HCEC 1CT (cell line): ENCODE results near the gene MARK3.
A peak's percentile ranks its signal among the peaks of the same experiment; 100 is the strongest.

ENCODE experiments used
- DNase-seq: peaks from one replicate; pipeline ENCODE4 v3.0.0-alpha.2; 2017

The MARK3 gene

DNA sequence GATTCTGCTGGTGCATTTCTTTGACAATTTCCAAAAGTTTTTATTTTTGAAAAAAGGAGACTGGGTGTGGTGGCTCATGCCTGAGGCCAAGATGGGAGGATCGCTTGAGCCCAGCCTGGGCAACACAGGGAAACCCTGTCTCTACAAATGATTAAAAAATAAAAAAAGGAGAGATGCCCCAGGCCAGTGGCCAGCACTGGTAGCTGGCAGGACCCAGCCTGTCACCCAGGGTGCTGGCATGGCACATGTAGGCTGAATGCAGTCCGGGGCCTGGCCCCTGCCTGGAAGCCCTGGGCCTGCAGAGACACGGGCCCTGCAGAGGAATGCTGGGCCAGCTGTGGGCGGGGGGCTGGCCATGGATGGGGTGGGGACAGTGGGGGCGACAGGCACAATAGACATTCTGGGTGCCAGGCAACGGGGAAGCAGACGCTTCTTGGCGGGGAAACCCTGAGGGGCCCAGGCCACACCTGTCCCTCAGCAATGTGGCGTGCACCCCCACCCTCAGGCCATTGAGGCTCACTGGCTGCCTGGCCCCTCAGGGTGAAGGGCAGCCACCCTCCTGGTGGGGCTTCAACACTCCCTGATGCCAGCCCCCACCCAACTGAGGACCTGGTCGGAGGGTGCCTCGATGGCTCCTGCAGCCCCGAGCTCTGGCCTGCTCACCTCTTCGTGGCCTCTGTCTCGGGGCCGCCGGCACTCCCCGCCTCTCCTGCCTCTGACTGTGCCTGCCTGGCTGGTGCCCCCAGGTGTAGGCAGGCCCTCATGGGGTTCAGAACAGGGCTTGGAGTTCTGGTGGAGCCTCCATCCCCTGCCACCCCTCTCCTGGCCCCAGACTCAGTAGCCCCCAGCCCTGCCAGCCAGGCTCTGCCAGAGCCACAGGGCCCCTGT lies 155.8 kb downstream of the MARK3 start:
- DNase-seq: no peak

DNA sequence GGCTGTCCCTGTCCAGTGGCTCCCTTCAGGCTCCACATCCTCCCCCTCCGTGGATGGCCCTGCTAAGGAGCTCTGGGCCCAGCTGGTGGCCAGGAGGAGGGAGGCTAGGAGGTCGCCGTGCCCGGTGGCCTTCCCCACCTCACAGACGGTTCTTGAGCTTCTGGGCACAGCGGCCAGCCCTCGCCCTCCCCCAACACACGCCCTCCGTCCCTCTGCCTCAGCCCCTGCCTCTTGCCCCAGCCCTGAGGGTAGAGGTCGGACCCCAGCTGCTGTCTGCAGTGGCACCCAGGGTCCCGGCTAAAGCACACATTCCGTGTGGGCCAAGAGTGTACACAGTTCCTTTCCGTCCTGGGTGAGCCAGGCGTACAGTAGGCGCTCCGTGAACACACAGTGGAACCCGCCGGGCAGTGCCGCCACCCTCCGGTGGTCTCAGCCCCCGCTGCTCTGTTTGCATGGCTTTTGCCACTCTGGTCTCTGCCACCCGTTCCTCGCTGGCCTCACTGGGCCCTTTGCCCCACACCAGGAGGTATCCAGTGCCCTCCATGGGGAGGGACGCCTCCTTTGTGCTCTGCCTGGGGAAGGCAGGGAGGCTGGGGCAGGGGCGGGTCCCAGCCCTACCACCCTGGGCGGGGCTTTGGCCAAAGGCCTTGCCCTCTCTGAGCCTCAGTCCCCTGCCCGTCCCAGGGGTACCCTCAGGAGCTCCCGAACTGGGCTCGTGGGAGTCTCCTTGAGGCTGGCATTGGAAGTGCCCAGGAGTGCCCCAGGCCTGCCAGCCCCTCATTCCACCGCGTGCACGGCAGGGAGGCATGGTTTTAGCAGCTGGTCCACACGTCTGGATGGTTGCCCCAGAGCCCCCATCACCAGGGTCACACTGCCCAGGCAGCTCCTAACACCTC lies 156.7 kb downstream of the MARK3 start:
- DNase-seq: no peak

DNA sequence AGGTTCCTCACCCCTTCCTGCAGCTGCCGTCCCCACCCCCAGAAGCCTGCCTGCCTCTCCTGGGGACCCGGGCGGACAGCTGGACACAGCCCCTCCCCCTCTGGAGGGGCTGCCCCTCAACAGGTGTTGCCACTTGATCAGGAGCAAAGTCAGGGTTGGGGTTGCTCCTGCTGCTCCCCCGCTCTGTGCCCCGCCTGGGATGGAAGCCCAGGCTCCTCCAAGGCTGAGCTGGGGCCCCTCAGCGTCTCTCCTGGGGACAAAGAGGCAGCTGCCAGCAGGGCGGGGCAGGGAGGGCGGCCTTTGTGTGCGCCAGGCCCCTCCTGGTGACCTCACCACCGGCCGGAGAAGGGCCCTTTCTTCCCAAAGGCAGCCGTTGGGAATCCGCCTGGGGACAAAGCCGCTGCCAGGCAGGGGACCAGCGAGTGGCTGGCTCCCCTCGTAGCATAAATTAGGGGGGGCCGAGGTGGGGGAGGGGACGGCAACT lies 157.4 kb downstream of the MARK3 start:
- no peak for DNase-seq

DNA sequence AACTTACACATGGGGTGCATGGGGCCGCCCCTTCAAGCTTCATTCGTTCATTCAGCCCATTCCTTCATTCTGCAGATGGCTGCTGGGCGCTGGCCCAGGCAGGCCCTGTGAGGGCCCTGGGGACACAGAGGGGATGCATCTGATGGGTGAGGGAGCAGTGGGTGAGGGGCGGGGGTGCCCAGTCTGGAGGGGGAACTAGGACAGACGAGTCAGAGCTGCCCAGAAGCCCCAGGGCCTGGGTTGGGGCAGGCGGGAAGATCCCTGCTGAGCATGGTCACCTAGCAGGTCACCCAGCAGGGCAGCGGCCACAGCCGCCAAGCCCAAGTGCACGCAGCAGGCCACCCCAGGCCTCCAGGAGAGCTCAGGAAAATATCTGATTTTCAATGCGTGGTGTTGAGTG lies 157.9 kb downstream of the MARK3 start:
- DNase-seq: no peak

DNA sequence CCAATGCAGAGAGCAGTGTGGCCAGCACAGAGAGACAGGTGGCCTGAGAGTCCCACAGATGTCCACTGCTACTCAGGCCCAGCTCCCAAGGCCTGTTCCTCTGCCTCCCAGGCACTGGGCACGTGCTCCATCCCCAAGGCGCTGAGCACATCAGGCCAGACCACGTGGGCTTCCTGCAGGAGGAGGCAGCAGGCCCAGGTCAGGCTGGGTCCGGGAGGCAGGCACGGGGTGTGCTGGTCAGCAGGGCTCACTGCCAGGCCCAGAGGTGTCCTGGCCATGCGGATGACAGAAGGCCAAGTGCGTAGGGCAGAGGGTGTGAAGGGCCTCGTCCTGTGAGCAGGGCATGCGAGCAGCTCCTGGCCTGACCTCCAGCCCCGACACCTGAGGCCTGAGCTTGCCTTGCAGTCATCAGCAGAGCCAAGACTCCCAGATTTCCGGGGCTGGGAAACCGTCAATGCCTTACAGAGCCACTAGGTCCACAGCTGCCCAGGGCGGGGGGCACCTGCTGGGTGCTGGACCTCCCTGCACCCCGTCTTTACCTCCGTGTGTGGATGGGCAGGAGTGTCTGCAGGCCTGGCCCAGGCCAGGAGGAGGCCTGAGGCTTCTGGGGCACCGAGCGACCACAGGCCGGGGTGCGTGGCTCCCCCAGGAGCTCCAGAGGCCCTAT lies 158.6 kb downstream of the MARK3 start:
- no peak for DNase-seq

DNA sequence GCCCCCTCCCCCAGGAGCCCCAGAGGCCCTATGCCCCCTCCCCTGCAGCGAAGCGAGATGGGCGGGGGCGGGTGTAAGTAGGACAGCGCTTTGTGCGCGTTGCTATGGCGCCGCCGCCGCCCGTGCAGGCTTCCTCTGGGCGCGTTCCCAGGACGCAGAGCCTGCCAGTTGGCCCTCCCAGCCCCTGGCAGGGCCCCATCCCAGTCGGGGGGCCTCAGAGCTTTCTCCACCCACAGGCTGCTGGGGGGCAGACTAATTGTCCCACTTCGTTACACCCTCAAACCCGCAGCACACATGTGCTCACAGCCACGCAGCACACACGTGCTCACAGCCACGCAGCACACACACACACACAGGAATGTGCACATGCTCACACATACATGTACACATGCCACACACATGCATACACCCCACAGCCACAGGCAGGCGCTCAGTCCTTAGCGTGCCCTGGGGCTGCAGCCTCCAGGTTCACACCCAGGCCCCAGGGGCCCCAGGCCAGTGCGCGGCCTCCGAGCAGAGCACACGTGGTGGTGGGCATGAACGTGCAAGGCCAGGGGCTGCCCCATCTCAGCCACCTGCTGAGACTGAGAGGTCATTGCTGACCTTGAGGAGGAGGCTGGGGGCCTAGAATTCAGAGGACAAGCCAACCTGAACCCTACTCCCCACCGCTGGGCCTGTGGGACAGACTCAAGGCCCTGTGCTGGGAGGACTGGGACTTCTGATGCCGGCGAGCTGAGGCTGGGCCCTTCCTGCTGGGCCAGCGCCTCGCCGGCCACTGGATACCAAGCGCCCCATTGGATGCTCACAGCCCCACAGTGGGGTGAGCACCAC lies 159.4 kb downstream of the MARK3 start:
- DNase-seq: no peak

DNA sequence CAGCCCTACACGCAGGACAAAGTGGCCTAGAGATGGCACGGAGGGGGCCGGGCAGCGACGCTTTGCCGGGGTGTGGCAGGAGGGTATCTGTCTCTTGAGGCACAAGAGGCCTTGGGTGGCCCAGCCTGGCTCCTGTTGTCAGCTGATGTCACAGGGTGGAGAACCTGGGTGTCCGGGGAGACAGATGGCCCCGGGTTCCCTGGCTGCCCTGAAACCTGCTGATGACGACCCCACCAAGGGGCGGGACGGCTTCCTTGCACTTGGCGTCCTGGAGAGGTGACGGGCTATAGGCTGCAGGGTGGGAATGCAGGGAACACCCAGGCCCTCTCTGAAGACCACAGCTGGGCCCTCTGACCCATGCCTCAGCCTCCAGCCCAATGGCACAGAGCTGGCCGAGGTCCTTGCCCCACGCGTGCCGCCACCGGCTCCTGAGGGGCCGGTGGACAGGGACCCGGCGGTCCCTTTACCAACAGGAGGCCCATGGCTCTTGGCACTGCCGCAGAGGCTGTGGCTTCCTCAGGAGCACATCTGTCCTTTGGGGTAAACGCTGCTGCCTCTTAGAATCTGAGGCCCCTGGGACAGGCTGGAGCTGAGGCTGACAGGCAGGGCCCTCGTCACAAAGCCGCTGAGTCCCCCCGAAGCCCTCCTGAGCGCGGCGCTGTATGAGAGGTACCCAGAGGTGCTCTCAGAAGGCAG lies 160.2 kb downstream of the MARK3 start:
- no peak for DNase-seq

DNA sequence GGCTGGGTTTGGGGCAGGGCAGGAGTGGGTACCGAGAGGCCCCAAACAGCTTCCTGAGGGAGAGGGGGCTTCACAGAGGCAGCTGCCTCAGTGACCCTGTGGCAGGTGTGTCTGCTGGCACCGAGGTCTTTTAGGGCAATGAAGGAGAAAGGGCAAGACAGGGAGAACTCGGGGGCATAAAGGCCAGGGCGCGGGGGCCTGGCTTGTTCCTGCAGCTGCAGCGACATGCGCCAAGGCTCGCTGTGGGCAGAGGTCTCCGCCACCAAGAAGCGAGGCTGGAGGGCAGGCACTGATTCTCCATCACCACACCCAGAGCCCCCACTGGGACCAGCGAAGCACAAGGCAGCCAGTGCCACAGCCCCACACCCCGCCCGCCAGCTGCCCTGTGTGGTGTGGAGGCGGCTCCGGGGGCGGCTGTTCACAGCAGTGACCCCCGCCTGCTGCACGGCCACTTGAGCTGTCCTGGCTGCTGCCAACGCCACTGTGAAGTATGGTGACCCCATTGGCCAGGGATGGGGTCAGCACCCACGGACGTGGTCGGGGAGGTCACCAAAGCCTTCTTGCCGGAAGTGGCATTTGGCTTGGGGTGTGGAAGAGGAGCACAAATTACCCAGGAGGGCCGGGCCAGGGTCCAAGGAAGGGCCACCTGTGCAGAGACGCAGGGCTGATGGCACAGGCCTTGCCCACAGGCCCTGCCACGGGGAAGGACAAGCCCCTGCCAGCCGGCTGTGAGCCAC lies 160.9 kb downstream of the MARK3 start:
- no peak for DNase-seq

DNA sequence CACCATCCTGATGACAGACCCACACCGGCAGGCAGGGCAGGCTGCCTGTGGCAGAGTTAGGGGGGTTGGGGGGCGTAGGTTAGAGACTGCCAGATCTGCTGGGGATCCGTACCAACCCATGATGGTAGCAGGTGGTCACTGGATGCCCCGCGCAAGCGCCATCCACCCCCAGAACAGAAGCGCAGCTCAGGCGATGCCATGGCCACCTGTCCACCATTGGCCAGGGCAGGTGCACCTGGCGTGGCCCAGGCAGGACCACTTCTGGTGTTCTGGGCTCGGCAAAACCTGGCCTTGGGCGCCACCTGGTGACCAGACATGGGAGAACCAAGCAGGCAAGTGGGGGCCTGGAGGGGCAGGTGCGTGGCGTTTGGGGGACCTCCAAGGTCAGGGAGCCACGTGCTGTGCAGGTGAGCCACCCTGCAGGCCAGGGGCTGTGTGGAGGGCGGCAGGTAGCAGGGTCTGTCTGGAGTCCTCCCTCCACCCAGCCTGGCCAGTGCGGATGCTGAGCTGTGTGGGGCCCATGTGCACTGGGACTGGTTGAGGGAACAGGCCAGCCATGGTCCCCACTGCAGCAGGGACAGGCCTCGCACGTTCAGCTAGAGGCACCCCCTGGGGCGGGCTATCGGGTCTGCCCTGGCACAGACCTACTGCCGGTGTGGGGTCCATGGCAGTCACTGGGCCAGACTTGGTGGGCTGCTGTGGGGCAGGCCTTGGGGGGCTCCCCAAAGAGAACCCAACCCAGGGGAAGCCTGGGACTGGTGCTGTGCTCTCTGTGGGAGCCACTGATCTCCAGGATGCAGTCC lies 161.6 kb downstream of the MARK3 start:
- peak; percentile 27 for DNase-seq

DNA sequence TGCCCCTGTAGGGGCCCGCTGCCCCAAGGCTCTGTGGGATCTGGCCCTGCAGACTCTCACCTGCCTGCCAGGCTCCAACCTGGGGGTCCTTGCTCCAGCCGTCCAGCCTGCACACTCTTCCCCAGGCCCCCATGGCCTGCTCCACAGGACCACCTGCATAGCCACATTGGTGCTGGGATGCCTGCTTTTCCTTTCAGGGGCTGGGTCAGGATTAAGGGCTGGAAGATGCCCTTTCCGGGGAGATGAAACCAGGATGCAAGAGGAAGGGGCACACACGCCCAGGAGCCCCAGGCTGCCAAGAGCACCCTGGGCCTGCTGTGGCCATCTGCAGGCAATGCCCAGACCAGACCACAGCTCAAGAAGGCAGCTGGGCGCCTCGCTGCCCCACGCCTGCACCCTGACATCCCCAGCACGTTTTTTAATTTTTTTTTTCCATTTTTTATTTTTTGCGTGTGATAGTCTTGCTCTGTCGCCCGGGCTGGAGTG lies 162.3 kb downstream of the MARK3 start:
- DNase-seq: no peak

DNA sequence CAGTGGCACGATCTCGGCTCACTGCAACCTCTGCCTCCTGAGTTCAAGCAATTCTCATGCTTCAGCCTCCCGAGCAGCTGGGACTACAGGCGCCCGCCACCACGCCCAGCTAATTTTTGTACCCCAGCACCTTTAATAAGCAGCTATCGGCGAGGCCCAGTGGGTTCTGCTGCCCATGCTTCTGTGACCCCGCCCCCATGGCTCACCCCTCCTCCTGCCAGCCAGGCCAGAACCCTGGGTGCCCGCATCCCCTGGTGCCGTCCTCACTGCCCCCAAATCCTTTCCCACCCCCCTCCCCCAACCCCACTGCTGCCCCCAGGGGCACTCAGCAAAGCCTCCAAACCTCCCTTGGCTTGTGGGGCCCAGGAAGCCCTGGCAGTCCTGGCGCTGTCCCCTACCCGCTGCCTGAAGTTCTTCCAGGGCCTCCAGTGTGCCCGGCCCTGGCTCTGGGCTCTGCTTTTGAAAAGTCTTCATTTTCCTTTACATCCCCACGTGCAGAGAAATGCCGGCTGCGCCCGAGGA lies 162.8 kb downstream of the MARK3 start:
- DNase-seq: no peak

DNA sequence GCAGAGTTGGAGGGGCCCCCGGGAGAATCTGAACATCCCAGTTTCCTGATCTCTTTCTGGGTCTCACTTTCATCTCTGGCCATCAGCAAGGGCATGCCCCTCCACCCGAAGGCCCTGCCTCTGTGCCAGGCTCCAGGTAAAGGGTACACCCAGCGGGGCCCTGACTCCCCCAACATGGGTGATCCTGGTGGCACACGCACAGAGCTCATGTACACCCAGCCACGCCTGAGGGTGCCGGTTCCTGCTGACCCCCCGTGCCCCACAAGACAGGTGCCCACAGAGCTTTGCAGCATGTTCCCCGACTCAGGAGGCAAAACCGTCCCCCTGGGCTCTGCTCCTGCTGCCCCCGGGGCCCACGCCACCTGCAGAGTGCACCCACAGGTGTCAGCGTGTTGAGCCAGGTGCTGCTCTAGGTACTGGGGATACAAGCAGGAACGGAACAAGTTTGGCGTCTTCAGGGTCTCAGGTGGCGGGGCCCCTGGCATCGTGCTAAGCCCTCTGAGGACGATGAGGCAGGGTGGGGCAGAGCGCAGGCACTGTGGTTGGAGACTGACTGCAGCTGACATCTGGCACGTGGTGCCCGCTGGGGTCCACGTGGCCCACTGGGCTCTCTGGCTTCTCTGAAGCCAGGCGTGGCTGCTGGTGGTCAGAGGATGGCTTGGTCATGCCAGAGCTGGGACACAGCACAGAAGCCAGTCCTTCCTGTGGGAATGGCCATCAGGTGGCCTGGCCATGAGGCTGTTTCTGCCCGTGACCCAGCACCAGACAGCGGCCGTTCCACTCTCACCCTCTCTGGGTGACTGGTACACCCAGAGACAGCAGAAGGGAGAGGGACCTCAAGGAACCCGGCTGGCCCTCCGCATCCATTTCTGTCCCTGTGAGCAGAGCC lies 163.5 kb downstream of the MARK3 start:
- no peak for DNase-seq

DNA sequence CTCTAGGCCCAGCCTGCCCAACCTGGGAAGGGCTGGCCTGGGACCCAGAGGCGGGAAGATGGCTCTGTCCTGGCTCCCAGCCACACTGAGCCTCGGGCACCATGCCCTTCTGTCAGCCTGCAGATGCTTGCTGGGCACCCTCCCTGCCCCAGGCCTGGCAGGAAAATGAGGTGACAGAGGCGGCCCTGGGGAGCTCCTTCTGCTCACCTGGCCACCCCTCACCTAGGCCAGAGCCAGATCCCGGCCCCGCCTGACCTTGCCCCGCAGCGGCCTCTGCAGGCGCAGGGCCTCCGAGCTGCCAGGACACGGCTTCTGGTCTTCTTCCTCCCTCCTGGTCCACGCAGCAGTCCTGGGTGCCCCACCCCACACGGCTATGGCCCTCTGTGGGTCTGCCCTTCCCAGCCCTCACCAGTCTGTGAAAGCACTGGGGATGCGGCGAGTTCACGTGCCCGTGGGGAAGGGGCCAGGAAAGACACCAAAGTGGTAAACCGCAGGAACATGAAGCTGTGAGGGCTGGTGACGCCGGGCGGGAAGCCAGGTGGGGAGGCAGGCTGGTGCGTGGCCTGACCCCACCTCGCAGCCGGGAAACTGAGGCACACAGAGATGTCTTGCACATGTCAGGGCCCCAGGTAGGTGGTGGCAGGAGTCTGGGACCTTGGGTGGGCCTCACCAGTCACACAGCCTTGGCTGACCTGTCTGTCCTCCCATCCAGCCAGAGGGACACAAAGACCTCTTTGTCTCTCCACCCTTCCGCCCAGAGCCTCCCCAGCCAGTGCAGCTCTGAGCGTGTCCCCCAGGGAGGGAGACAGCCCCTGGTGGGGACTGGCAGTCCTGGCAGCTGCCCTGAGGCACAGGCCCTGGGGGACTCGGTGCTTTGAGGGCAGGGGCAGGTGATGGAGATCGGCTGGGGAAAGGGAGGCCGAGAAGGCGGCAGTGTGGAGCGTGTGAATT lies 164.4 kb downstream of the MARK3 start:
- no peak for DNase-seq

DNA sequence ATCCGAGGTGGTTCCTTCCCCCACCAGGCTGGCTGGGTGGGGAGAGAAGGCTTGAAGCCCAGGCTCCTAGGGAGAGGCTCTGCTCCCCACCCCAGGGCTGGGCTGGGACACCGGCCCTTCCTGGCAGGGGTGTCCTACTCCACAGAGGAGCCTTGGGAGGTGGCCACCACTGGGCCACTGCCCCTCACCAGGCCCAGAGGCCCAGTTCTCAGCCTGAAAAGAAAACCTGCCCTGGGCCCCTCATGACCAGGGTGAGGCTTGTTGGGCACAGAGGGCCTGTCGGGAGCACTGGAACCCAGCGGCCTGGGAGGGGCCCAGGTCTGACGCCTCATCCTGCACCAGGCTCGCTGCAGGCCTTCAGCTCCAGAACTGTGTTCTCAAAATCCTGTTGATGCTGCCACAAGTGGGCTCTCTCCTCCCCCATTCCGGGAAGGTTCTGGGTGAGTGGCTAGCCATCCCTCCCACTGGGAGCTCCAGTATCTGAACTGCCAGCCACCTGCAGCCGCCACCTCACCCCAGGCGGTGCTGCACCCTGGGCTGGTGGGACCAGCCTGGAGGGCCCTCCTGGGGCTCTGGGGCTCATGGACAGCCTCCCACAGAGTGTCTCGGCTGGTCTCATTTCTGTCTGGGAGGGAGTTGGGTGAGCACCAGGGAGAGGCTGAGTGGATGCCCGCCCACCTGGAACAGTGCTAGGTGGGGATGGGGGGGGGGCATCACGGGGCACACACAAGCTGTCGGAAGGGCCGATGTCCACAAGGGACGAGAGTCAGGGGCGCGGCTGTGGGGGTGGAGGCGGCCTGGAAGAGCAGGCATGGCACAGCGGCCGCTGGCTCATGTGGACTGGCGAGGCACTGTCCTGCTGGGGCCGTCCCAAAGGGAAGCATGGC lies 165.5 kb downstream of the MARK3 start:
- no peak for DNase-seq

DNA sequence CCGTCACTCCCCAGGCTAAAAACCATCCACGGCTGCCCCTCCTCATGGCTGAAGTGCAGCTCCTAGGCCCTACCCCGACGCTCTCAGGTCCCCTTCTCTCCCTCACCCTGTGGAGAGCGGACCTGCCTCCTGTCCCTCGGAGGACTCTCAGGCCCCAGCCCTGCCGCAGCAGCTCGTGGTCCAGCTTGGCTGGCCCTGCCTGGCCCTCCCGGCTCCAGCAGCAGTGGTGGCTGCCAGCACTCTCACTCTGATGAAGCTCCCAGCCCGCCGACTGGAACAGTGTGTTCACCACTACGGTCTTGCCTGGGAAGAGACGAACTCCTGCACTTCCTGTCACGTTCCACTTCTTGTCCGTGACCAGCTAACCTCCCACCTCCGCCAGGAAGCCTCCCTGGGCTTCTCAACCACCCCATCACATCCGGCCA lies 166.1 kb downstream of the MARK3 start:
- DNase-seq: no peak
